UCSD-AML1 (cell line): ENCODE measurements around the gene ZNF679.
"Not testable (repeated sequence)": the region's sequence is repeated elsewhere in the genome, so short reads cannot be mapped to it uniquely, and the experiment has no call there.

Source experiments
- DNase-seq: peaks from one replicate; lab custom pipeline; 2025; ENCODE audit not compliant: unreplicated experiment; lab: John Stamatoyannopoulos, UW

The ZNF679 gene

DNA sequence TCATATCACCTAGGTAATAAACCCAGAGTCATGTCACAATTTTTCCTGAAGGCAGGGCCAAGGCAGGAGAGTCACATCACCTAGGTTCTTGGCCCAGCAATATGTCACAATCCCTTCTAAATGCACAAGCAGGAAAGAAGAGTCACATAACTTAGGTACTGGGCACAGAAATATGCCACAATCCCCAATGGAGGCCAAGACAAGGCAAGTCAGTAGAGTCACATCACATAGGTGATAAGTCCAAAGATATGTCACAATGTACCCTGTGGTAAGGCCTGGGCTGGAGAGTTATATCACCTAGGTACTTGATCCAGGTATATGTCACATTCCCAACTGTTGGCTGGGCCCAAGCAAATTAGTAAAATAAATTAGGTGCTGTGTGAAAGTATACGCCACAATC, at the start of gene ZNF679:
Gene ZNF679 (plus strand): TSS at position 301 of the 400 bp plus-strand sequence. CDS start 20,644 bp downstream, outside the sequence.
- not testable (repeated sequence) for DNase-seq

DNA sequence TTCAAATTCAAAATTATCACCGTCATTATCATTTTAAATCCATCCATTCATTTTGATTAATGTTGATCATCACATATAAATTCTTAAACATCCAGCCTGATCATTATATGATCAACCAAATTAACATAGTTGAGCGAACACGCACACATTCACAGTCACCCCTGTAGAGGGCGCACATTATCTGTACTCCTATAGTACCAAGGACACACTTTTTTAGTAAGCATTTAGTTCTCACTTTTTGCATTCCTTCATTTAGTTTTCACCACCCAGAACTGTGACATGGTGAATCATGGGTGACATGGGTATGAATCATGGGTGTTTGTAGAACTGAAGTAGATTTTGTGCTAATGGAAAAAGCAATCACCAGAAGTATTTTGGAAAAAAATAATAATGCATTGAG, 47.3 kb upstream of the ZNF679 start:
- DNase-seq = no peak

DNA sequence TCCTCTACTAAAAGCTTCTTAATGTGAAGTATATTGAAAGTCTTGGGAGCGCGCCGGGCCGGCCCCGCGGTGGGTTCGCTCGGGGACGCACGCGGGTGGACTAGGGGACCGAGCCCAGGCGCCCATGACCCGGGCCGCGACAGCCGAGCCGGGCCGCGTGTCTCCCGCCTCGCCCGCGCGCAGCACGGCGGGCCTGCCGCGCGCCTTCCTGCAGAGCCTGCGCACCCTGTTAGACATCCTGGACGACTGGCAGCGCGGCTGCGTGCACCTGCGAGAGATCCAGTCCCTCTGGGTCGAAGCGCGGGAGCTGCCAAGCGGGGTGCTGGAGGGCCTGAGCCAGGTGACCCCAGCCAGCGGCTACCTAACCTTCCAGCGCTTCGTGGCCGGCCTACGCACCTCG, 46.7 kb upstream of the ZNF679 start:
- no peak for DNase-seq

DNA sequence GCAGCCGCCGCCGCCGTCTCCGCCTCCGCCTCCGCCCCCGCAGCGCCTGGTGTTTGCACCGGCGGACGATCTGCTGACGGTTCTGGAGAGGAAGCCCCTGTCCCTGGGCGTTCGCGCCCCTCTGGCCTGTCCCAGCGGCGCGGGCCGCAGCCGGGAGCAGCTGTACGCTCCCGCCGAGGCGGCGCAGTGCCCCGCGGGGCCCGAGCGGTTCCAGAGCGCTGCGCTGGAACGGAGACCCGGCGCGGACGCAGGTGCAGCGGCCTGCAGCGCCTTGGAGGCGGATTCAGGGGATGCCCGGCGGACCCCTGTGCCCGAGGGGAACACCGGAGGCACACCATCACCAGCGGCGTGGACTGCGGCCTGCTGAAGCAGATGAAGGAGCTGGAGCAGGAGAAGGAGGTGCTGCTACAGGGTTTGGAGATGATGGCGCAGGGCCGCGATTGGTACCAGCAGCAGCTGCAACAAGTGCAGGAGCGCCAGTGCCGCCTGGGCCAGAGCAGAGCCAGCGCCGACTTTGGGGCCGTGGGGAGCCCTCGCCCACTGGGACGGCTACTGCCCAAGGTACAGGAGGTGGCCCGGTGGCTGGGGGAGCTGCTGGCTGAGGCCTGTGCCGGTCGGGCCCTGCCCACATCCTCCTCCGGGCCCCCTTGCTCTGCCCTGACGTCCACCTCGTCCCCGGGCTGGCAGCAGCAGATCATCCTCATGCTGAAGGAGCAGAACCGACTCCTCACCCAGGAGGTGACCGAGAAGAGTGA, 46.1 kb upstream of the ZNF679 start:
- DNase-seq = no peak

DNA sequence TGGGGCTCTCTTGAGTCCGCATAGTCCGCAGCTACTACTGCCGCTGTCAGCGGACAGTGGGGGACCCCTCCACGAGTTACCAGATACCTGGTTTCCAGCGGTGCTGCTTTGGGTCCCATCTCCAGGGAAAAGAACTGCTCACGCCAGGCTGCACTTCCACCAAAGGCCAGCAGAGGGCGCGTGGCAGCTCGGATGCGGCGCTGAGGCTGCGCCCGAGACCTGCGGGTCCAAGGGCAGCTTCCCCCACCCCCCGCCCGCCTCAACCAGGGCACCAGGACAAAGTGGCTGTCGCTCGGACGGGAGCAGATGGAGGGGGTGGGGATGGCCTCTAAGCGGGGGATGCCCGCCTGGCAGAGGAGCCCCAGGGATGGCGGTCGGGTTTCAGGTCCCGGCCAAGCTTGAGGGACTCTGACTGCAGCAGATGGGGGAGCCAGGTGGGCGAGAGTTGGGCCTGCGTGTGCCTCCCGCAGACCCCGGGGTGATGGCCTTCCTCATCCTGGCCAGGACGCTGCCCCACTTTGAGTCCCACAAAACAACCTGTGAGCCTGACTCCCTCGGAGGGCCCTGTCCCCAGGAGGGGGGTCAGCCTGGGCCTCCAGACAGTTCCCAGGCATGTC, 45.0 kb upstream of the ZNF679 start:
- no peak for DNase-seq

DNA sequence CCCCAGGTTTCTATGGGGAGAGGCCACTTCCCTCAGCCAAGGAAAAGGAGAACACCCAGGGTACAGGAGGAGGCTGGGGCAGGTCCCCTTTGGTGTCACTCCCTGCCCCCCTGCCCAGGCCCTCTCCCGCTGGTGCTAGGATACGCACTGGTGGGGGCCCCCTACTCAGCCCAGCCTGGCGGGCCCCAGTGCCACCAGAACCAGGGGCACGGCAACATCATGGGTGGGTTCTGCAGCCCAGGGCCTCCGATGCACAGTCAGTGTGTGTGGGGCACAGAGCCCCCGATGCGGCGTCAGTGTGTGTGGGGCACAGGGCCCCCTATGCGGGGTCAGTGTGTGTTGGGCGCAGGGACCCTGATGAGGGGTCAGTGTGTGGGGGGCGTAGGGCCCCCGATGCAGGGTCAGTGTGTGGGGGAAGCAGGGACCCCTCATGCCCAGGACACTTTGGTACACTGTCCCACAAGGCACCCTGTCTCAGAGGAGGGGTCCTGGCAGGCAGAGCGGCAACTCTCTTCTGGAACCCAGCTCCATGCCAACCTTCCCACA, 44.4 kb upstream of the ZNF679 start:
- DNase-seq = no peak

DNA sequence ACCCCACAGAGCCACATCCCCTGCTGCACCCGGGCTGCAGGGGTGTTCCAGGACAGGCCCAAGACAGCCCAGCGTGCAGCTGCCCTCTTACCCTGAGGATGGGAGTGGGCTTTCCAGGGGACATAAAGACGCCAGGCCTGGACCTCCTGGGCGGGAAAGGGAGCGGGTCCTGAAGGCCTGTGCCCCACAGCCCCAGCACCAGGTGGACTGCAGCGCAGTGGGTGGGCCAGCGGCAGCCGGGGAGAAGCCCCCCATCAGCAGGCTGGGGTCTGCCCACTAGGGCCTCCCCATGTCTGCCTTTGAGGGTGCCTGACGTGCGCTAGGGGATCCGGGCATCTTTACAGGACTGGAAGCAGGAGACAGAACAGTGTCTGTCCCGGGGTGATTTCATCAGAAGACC, 43.9 kb upstream of the ZNF679 start:
- no peak for DNase-seq

DNA sequence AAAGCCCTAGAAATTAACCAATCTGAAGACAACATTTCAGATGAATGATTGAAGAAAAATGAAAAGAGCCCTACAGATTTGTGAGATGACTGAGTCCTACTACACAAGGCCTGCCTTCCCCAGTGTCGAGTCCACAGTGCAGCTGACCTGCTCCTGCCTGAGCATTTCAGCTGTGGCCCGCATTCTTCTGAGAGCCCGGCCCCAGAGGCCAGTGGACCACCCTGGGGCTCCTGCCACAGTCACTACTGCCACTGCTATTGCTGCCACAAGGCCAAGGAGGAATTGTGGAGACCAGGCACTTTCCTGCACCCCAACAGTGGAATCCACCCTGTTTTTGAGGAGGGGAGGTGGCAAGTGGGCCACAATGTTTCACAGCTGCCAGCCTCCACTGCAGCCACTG, 40.9 kb upstream of the ZNF679 start:
- DNase-seq = no peak

DNA sequence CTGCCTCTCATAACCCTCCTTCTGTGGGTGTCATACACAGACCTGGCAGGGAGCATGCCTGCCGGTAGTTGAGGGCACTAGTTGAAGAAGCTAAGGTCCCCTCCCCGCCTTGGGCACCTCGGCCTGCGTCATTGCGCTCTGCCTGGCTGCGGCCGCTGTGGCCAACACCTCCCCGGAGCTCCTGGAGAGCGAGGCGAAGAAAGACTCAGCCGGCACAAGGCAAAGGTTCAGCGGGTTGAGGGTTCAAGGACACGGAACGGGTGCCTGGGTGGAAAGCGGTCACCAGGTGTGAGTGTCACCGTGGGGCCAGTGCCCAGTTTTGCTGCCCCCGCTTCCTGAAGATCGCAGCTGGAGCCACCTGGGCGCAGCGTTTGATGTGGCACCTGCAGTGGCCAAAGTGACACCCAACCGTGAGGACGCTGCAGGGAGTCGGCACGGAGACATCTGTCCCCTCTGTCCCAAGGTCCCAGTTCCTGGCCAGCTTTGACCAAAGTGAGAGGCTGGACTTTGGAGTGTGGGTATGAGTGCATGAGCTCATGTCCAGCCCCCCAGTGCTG, 36.0 kb upstream of the ZNF679 start:
- DNase-seq = no peak

DNA sequence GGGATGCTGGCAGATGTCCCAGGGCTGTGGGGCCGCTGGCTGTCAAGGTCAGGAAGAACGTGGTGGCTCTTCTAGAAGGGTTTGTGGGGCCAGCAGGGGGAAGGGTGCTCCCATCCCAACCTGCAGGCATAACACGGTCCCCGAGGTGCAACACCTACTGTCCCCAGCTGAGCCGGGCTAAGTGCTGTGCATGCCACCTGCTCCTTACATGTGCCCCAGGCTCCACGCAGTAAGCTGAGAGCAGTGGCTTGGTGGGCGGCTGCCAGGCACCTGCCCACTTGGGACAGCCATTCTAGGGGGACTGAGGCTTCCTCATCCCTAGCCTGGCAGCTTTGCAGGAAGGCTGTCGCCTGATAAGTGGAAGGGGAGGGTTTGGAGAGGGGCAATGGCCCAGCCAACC, 35.5 kb upstream of the ZNF679 start:
- DNase-seq = no peak

DNA sequence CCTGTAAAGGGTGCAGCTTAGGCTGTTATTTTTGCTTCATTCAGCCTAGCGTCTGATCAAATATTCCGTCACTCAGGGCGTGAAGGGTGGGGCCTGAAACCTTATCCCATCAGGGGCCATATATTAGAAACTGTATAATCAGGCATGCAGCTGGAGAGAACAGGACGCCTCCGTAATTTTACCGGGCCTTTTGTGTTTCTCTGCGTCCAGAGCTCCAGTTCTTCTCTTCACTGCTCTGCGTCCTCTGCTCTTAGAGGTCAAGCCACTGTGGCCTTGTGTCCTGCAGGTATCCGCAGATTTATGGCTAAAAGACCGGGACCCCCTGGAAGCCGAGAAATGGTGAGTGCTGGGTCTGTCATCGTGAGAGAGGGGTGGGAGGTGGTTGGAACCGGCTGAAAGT, 21.4 kb upstream of the ZNF679 start, which contains the start of gene ZNF735:
Gene ZNF735 (plus strand): TSS at position 301 of the 400 bp plus-strand sequence. CDS start 0 bp downstream, at position 301.
- DNase-seq = no peak

DNA sequence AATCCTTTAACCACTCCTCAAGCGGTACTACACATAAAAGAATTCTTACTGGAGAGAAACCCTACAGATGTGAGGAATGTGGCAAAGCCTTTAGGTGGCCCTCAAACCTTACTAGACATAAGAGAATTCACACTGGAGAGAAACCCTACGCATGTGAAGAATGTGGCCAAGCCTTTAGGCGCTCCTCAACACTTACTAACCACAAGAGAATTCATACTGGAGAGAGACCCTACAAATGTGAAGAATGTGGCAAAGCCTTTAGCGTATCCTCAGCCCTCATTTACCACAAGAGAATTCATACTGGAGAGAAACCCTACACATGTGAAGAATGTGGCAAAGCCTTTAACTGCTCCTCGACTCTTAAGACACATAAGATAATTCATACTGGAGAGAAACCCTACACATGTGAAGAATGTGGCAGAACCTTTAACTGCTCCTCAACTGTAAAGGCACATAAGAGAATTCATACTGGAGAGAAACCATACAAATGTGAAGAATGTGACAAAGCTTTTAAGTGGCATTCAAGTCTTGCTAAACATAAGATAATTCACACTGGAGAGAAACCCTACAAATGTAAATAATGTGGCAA, 8.5 kb upstream of the ZNF679 start:
- not testable (repeated sequence) for DNase-seq

DNA sequence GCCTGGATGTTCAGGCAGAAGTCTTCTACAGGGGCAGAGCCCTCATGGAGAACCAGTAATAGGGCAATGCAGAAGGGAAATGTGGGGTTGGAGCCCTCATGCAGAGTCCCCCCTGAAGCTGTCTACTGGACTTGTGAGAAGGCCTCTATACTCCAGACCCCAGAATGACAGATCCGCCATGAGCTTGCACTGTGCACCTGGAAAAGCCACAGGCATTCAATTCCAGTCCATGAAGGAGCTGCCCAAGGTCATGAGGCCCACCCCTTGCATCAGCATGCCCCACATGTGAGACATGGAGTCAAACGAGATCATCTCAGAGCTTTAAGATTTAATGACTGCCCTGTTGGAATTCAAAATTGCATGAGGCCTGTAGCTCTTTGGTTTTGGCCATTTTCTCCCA, 4.9 kb upstream of the ZNF679 start:
- DNase-seq = no peak

DNA sequence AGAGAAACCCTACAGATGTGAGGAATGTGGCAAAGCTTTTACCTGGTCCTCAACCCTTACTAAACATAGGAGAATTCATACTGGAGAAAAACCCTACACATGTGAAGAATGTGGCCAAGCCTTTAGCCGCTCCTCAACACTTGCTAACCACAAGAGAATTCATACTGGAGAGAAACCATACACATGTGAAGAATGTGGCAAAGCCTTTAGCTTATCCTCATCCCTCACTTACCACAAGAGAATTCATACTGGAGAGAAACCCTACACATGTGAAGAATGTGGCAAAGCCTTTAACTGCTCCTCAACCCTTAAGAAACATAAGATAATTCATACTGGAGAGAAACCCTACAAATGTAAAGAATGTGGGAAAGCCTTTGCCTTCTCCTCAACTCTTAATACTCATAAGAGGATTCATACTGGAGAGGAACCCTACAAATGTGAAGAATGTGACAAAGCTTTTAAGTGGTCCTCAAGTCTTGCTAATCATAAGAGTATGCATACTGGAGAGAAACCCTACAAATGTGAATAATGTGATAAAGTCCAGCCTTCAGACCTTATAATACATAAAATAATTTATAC, 38.2 kb downstream of the ZNF679 start:
- no peak for DNase-seq

DNA sequence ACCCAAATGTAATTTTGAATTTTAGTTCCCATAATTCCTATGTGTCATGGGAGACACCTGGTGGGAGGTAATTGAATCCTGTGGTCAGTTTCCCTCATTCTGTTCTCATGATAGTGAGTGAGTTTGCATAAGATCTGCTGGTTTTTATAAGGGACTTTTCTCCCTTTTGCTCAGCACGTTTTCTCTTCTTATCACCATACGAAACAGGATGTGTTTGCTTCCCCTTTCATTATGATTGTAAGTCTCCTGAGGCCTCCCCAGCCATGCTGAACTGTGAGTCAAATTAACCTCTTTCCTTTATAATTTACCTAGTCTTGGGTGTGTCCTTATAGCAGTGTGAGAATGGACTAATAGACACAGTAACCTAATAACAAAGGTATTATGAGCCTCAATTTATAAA, 49.4 kb downstream of the ZNF679 start:
- DNase-seq = no peak

DNA sequence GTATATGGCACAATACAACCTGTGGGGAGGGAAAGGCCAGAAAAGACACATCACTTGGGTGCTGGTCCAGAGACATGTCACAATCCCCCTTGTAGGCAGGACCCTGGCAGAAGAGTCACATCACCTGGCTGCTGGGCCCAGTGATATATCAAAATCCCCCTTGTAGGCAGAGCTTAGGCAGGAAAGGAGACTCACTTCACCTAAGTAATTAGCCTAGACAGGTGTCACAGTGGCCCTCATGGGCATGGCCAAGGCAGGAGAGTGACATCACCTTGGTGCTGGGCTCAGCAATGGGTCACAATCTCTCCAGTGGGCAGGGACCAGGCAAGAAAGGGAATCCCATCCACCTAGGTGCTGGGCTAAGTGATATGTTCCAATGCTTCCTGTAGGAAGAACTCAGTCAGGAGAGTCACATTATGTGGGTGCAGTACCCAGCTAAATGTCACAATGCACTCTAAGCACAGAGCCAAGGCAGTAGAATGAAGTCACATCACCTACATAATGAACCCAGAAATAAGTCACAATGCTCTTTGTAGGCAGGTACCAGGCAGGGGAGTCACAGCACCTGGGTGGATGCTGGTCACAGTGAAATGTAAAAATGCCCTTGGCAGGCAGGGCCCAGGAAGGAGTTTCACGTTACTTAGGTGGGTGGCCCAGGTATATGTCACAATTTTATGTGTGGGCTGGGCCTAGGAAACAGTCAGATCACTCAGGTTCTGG, 66.6 kb downstream of the ZNF679 start:
- DNase-seq = no peak

DNA sequence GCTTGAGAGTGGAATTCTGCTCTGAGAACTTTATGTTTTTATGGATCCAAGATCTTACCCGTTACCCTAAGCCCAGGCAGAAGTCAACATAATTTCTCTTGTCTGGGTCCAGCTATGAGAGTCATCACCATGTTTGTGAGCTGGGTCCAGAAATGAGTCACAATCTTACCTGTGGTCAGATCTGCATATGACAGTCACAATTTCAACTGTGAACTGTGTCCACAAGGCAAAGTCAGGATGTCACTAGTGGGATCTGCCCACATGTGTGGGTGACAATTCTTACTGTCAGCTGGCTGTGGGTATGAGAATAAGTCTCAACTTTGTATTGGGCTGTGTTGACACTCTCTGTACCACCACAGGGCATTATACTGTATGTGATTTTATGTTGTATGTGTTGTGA, 69.1 kb downstream of the ZNF679 start:
- not testable (repeated sequence) for DNase-seq

DNA sequence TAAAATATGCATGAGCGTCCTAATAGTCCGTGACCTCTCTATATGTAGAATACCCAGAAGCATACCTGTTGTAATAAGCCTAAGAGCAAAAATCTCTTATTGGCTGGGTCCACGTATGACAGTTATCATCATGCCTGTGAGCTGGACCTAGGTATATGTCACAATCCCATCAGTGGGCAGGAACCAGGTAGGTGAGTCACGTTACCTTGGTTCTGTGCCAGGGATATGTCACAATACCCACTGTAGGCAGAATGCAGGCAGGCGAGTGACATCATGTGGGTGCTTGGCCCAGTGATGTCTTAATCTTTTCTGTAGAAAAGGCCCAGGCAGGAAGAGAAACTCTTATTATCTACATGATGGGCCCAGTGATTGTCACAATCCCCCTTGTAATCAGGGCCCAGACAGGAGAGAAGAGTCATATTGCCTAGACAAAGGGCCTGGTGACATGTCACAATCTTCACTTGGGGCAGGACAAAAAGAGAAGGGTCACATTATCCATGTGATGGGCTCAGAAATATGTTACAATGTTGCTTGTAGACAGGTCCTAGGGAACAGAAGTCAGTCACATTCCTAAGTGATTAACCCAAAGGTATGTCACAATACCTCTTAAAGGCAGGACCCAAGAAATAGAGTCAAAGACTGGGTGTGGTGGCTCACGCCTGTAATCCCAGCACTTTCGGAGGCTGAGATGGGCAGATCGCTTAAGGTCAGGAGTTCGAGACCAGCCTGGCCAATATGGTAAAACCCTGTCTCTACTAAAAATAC, 72.5 kb downstream of the ZNF679 start:
- DNase-seq = no peak

DNA sequence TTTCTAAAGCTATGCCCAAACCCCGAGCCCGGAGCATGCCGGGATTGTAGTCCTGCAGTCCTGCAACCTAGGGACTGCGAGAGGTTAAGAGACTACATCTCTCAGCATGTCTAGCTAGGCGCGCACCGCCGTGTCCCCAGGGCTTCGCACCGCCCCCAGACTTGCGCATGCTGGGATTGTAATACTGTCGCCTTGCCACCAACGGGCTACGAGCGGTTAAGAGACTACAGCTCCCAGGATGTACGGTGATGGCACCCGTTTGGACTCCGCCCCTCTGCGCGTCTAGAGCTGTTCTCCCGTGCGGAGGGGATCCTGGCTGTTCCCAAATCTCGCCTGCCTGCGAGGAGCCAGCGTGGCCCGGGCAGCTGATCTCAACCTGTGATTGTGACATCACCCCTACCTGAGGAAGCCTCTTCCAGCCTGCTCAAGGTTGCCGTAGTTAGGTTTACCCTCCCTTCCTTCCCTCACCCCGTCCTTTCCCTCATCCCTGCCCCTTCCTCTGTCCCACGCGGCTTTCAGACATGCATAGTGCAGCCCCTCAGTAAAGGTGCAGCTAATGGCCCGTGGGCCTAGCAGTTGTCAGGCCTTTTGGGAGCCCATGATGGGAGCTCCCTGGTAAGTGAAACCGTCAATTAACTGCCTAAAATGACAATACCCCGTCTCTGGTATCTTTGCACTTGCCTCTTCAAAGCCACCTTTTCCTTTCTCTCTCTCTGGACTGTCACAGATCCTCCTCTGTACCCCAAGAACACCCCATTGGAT, 79.2 kb downstream of the ZNF679 start:
- peak; percentile 86 for DNase-seq

DNA sequence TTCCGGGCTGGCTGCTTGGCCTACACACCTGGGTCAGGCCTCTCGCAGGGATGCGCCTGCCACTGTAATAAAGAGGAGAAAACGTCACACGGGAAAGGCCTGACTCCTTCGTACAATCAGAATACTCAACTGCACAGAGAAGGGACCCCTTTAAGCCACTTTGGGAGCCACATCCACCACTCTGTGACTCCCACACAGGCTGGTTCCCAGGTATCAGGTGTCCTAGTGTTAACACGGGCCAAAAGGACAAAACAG, 79.7 kb downstream of the ZNF679 start:
- peak; percentile 13 for DNase-seq
